IPS-11a (cell line): ENCODE data around the gene GRIP2.

Source experiments
- H3K4me3 ChIP-seq: one replicate; pipeline ENCODE4 v1.5.1; 2013; ENCODE audit warnings: low read depth, low read length, control low read depth

GRIP2 gene

DNA sequence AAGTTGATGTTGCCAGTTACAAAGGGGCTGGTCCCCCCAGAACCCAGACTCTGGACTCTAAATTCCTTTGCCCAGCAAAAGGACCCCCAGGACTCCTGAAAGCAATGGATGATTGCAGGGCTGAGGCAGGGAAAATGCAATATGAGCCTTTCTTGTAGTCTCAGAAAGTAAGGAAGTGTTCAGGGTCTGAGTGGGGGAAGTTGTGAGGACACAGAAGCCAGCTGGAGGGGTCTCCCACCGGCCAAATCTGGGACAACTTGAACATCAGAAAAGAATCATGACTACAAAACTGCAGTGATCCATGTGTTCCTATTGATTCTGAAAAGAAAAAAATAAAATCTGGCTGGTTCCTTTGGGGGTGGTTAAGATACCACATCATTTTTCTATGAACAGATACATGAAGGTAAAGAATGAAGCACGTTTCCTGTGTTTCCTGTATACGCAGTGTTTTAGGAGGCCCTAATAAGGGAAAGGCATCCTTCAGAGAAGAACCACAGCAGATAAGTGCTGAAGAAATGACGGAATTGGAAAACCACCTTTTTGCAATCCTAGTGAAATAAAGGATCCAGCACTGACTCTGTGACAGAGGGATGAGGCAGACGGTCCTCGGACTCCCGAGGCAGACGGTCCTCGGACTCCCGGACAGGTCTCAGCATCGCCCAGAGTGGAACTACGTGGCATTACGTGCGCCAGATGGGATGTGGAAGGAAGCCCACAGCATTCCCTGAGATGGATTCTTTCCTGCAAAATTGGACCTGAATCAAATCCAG, 22.2 kb upstream of the GRIP2 start:
- no peak overlapping the region for H3K4me3 ChIP-seq

DNA sequence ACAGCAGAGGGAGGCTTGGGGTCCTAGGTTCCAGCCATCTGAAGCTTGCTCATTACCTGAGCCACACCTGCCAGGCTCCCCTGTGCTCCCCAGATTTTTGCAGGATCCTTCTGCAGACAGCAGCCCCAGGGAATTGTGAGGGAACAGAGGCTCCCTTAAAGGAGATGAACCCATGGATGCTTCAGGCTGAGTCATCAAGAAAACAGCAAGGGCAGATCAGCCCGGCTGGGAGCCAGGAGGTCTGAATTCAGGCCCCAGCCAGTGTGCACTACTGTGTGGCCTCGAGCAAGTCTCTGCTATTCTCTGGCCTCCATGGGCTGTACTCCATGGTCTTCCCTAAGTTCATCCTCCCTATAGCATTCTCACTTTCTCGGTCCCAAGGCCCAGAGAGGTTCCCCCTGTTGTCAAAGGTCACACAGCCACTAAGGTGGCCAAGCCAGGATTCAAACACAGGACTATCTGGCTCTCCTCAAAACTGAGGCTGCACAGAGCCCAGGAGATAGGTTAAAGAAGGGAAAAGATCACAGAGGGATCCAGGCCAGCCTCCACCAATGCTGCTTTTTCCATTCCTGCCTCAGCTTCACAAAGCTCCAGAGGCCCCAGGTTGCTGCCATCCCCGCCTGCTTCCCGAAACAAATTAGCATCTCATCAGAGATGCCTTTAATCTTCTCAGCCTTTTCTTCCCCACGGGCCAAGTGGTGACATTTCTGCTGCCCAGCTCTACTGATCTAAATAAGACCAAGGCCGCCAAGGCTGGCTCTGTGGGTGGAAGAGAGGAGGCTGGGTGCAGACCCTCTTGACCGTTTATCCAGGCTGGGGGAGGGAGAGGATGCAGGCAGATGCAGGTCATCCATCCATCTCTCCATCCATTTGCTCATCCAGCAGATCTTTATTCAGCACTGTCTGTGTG, 21.2 kb upstream of the GRIP2 start:
- no peak overlapping the region for H3K4me3 ChIP-seq

DNA sequence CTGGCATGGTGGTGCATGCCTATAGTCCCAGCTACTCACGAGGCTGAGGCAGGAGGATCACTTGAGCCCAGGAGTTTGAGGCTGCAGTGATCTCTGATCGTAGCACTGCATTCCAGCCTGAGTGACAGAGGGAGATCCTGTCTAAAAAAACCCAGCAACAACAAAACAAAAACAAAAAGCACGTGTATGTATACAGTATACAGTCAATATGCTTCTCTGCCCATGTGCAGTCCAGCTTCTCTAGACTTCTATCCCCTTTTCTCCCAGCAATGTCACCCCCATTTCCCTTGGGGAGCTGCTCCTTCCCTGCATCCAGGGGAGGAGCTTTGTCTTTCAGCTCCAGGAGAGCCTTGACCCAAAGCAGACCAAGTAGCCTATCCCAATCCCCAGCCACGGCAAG, 20.0 kb upstream of the GRIP2 start:
- no peak overlapping the region for H3K4me3 ChIP-seq

DNA sequence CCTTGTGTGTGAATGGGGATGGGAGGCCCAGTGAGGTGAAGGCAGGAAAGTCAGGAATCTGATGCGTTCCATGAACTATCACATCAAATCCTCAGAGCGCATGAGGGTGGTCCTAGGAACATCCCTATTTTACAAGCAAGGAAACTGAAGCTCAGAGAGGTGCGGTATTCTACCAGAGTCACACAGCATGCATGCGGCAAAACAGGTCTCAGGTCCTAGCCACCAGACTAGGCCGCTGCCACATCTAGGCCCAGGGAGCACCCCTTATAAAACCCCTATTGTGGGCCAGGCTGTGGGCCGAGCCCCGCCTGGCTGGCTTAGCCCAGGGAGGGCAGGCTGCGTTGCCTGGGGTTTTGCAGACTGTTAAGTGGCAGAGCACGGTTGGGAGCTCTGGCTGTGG, 17.9 kb upstream of the GRIP2 start:
- H3K4me3 ChIP-seq: no peak overlapping the region

DNA sequence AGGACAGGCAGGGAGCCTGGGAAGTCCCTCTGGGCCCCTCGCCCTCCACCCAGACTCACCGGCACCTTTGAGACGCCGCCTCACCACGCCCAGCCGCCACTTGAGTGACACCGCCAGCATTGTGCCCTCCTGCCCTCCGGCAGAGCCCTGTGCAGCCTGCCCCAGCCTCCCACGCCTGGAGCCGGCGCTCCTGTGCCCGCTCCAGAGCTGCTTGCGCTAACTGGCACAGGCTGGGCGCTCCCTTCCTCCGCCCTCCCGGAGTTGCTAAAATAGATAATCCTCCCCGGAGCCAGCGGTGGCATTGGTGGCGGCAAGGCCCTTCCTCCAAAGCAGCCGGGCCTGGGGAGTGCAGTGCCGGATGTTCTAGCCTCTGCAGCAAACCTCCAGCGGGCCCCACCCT, 15.7 kb upstream of the GRIP2 start:
- no peak overlapping the region for H3K4me3 ChIP-seq

DNA sequence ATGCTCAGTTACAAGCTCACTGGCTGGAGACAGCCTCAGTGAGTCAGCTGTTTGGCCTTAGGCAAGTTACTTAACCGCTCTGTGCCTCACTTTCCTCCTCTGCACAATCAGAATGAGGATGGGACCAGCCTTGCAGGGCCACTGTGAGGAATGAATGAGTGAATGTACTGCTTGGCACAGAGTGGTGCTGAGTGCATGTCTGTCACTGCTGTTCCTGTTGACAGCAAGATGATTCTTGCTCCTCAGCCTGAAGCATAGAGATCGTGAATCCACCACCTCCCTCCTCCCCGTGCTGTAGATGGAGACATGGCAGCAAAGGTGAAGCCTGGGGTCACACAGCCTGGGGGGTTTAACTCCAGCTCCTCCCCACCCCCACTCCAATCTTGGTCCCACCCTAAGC, 14.6 kb upstream of the GRIP2 start:
- H3K4me3 ChIP-seq: no peak overlapping the region

DNA sequence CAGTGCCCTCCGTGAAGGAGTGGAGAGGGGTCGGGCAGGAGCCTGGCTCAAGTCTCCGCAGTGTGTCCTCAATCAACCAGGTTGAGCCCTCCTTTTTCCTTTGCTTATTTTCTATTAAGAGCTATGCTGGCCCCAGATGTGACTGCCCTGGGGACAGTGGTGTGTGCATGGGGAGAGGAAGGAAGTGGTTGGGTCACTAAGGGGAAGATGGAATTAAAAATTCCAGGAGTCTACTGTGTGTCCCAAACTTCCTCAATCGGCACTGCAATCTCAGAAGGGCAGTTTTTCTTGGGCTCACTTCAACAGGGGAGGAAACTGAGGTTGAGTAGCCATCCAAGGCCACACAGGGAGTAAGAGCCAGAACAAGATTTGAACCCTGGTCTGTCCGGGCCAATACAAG, 13.7 kb upstream of the GRIP2 start:
- H3K4me3 ChIP-seq: no peak overlapping the region

DNA sequence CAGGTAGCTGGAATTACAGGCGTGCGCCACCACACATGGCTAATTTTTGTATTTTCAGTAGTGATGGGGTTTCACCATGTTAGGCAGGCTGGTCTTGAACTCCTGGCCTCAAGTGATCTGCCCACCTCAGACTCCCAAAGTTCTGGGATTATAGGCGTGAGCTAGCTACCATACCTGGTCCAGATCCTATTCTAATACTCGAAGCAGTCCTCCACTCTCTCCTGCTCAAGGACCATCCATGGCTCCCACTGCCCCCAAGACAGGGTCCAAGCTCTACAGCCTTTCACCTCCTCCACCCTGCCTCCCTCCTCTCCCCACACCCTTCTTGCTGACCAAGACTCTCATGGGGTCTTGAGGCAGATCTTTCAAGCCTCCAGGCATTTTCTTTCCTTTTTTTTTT, 12.6 kb upstream of the GRIP2 start:
- no peak overlapping the region for H3K4me3 ChIP-seq

DNA sequence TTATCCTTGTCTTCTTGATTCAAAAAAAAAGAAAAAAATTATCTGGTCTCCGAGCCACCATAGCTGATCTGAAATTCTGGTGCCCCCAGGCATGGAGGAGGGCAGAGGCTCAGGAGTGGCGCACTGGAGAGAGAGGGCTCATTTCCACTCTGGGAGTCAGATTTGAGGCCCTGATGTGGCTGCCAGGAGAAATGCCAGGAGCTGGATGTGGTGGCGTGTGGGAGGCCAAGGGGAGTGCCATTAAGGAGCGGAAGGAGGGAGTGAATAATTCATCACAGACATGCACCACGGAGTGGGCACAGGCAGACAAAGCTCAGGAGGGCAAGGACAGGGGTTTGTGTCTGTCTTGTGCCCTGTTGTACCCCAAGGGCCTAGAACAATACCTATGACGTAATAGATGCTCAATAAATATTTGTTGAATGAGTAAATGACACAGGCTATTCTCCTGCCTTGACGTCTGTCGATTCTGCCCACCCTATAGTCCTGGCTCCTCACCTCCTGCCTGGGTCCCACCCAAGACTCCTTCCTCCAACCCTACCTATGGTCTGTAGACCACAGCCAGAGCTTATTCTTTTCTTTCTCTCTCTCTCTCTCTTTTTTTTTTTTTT, 12.0 kb upstream of the GRIP2 start:
- H3K4me3 ChIP-seq: no peak overlapping the region

DNA sequence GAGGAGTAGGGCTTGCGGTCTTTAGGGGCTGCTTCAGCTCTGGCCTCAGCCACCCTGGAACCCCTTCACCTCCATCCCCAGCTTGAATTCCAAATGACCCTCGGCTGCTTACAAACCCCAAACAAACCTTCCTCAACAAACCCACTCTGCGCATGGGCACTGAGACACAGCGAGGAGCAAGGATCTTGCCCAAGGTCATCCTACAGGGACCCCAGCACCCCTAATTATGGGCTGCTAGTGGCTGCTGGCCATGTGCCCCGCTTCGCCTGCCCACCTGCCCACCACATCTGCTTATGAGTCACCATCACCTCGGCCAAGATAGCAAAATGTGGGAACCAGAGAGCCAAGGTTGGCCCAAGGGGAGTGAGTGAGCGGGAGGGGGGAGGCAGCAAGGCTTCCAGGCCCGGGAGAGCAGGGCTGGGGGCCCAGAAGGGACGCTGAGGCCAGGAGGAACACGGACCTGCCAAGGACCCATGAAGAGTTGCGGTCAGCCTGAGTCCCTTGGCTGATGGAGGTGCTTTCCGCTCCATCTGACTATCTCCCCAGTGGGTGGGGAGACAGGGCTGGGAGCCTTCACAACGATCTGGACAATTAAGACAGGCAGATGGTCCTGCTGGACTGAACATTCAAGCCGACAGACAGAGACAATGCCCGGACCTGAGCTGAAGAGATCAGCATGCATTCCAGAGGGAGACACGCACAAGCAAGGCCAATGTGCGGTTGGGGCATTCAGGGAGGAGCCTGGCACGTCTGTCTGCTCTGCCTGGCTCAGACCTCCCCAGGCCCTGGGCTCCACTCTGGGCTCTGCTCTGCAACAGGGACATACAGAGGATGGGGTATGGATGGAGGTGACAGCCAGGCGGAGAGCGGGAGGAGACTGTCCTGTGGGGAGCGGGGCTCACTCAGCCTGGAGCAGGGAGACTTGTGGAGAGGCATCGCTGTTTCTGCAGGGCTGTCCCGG, 10.8 kb upstream of the GRIP2 start:
- no peak overlapping the region for H3K4me3 ChIP-seq

DNA sequence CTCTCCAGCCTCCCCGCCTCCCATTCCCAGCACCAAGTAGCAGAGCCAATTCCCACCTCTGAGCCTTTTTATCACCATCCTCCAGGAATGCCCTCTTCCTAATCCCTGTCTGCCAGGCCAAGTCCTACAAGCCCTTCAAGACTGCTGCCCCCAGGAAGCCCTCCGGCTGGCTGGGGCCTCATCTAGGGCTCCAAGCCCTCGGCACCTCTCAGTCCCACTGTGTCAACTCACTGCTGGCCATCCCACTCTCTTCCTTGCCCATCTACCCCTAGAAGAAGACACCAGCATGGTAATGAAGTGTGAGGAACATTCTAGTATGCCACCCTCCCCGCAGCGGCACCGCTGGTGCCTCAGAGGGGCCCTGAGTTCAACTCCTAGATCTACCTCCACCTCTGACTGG, 10.0 kb upstream of the GRIP2 start:
- no peak overlapping the region for H3K4me3 ChIP-seq

DNA sequence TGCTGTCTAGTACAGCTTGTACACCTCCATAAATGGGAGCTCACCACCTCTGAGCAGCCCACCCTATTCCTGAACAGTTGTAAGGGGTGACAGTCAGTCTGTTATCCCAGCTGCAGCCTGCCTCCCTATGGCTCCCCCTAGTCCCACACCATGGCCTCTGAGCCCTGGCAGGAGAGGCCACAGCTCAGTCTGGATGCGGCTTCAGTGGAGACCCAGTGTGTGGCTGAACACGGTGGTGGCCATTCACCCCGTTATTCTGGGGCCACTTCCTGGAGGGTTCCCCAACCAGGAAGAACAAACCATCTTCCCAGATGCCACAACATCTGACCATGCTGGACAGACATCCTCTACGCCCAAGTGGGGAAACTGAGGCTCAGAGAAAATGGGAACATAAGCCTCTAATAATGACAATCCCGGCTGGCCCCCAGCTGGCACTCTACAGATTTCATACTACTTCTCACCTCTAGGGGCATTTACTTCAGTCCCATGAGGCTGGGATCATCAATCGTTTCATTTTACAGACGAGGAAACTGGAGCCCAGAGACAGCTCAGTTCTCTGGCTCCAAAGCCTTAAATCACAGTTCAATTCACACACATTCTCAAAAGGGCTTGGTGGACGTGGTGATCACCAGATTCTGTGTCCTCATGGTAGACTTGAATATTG, 9.2 kb upstream of the GRIP2 start:
- no peak overlapping the region for H3K4me3 ChIP-seq

DNA sequence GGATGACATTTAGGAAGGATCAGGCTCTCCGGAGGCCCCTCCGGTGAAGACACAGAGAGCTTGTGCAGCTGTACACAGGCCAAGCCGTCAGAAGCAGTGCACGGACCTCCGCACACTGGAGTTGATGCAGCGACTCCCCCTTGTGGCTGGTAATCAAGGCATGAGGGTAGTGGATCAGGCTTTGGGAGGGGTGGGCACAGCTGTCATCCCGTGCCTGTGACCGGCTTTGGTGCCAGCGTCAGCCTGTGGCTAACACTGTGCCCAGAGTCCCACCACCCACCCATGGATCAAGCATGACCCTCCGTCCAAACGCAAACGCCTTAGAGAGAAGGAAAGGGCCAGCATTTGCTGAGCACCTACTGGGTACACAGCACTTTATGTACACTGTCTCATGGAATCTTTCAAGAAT, 8.2 kb upstream of the GRIP2 start:
- no peak overlapping the region for H3K4me3 ChIP-seq

DNA sequence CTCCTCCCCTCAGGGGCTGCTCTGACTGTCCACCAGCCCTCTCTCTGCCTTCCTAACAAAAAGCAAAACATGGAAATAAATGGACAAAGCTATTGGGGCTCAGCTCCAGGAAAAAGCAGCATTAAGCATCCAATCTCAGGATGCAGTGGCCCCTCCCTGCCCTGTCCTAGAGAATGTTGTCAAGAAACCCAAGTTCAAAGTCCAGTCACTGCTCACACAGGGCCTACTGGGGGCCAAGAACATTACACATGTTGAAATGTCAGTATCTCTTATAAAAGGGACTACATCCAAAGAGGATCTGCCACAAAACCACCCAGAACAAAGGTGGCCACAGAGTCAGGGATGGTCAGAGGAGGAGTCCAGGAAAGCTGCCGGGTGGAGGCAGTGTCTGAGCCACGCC, 7.6 kb upstream of the GRIP2 start:
- H3K4me3 ChIP-seq: no peak overlapping the region

DNA sequence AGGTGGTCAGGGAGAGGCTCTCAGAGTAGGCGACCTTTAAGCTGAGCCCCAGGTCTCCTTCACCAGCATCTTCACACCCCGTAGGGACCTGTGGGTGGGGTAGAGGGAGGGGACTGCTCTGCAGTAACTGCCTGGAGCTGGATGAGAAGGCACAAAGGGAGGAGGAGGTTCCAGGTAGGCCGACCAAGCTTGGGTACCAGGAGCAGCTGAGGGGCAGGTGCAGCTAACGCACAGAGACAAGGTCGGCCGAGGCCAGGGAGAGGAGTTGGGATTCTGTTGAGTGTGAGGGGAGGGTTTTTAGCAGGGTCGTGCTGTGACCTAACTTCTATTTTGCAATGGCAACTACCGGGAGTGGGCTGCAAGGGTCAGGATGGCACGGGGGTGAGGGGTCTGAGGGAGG, 5.9 kb upstream of the GRIP2 start:
- H3K4me3 ChIP-seq: no peak overlapping the region

DNA sequence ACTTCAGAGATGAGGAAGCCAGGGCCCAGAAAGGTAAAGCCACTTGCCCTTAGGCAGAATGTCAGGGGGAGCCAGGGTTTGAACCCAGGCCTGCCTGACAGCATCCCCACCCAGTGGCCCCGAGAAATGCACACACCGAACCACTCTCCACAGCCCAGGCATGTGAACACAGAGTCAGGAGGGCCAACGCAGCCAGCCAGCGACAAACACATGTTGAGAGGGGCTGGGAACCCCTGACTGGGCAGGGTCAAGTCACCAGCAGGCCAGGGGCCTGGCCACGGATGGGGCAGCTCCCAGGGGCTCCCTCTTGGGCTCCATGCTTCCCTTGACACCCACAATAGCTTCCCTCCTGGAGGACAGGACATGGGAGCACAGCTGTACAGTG, 5.1 kb upstream of the GRIP2 start:
- no peak overlapping the region for H3K4me3 ChIP-seq

DNA sequence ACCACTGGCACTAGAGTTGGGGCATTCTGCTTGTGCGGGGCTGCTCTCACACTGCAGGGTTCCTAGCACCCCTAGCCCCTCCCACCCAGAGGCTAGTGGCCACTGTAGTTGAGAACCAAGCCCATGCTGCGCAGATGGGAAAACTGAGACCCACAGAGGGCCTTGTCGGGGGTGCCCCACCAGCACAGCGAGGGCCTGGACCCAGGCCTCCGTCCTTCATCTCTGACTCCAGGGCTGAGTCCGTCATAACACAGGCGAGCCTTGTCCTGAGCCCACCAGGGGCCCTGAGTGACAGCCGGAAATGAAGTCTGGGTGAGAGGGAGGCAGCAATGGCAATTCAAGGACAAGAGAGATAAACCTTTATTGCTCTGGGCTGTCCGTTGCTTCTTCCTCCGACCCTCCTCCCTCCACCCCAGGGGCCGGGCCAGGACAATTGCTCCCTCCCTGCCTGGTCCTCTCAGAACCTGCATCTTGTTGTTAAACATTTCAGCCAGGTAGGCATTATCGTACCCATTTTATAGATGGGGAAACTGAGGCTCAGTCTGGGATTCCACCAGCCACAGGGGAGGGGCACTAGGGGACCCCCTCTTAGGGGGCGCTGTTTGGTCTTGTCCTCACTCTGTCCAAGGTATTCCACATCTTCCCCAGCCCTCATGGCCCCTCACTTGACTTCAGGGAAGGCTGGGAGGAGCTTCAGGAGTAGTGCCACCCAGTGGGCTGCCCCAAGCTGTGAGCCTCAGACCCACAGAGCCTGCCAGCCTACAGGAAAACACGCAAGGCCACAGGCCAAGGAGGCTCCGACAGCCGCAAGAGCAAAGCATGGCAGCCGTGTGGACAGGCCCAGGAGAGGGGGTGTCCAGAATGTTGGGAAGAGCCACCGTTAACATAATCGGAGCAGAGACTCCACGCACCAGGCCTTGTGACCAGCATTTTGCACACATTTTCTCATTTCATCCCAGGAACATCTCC, 4.4 kb upstream of the GRIP2 start:
- no peak overlapping the region for H3K4me3 ChIP-seq

DNA sequence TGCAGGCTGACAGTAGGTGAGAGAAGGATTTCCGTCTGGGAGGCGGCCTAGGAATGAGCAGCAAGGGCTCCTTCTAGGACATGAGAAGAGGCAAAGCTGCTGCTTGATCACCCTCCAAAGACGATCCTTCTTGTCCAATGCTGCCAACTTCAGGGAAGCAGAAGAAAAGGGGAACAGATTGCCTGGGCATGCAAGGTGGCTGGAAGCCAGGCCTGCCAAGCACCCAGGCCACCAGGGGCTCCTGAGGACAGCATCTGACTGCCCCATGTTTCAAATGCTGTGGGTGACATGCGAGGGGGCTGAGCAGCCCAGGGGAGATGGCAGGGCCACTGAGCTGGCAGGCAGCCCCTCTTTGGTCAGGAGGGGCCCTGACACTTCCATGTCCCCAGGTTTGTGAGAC, 3.3 kb upstream of the GRIP2 start:
- no peak overlapping the region for H3K4me3 ChIP-seq

DNA sequence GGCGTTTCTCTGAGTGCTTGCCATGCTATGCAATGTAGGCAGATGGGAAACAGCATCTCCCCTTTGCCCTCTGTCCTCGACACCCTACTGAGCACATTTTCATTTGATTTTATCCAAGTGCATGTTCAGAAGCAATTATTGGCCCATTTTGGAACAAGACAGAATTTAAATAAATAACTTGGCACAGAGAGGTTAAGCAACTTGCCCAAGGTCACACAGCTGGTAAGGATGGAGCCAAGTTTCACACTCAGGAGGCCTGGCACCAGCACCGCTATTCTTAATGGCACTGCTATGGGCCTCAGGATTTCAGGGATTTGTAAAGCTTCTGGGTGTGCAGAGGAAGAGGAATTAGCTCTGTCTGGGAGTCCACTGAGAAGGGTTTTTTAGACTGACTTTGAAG, 2.5 kb upstream of the GRIP2 start:
- no peak overlapping the region for H3K4me3 ChIP-seq
